GM12878 (cell line): ENCODE results near the gene MBOAT7. TPM values are rescaled to one million over a fixed set of nuclear protein-coding genes. Genes with fewer than 3 reads are reported as not detected.
A peak's percentile ranks its signal among the peaks of the same experiment; 100 is the strongest.

Experiments
- ATAC-seq: fragments of 200-7000 bp; cut with Tn5 transposase; 3 replicates; pipeline ENCODE4 v1.9.1; 2020; ENCODE audit warnings: mild to moderate bottlenecking, moderate library complexity
- BruUV-seq: library from RNA; stranded (reverse); fragments of 400-500 nt; replicated peaks from 2 replicates; lab custom pipeline; 2021; lab: Mats Ljungman, UMichigan
- CTCF ChIA-PET: fragments of 300-600 bp; sonication (Branson Sonifier 250); formaldehyde crosslinking; extraction: SDS; loops from one replicate; lab custom pipeline; 2021; ENCODE audit warnings: inconsistent platforms; lab: Yijun Ruan, JAX
- POLR2A ChIA-PET: fragments of 350-600 bp; formaldehyde crosslinking; extraction: SDS; loops from one replicate; lab custom pipeline; 2021; ENCODE audit warnings: inconsistent platforms; lab: Charles Lee
- RAD21 ChIA-PET: fragments of 300-600 bp; sonication (Branson Sonifier 250); formaldehyde crosslinking; loops from one replicate; lab custom pipeline; 2023; ENCODE audit warnings: antibody characterized with exemption; ENCODE audit not compliant: unreplicated experiment; lab: Charles Lee
- SMC1A ChIA-PET: fragments of 300-600 bp; sonication (Branson Sonifier 250); formaldehyde crosslinking; loops from one replicate; lab custom pipeline; 2023; ENCODE audit not compliant: unreplicated experiment, uncharacterized antibody; lab: Charles Lee
- DNase-seq: peaks from one replicate; pipeline ENCODE4 v3.0.0-alpha.2; 2011; ENCODE audit warnings: low read depth, low spot score
- FAIRE-seq: peaks from 3 replicates; lab custom pipeline; 2011; peaks lifted over from hg19 to GRCh38; lab: Jason Lieb, UNC
- H2AFZ ChIP-seq: 2 replicates; pipeline ENCODE4 v1.6.0; 2011; ENCODE audit warnings: low read depth, low read length, control low read depth; ENCODE audit not compliant: control insufficient read depth
- H3K27ac ChIP-seq: 2 replicates; pipeline ENCODE4 v1.5.1; 2011; ENCODE audit warnings: control low read depth; ENCODE audit not compliant: control insufficient read depth, insufficient read depth
- H3K27me3 ChIP-seq, 2 experiments: replicated peaks in 1 of 2; 2 replicates each; pipeline versions ENCODE4 v1.6.0 to v1.6.1; 2011; ENCODE audit warnings: low read length in 1 of 2; ENCODE audit not compliant: control insufficient read depth in 2 of 2, insufficient read depth in 2 of 2
- H3K36me3 ChIP-seq, 2 experiments: 2 replicates each; pipeline ENCODE4 v1.5.1; 2011; ENCODE audit warnings: low read length in 1 of 2; ENCODE audit not compliant: control insufficient read depth in 2 of 2, insufficient read depth in 2 of 2
- H3K4me1 ChIP-seq: 2 replicates; pipeline ENCODE4 v1.6.1; 2011; ENCODE audit warnings: mild to moderate bottlenecking, low read length, moderate library complexity, mixed read lengths; ENCODE audit not compliant: control insufficient read depth, insufficient read depth
- H3K4me2 ChIP-seq: 2 replicates; pipeline ENCODE4 v1.6.0; 2011; ENCODE audit warnings: control low read depth; ENCODE audit not compliant: control insufficient read depth, insufficient read depth
- H3K4me3 ChIP-seq: fragments of 200-600 bp; sonication (generic); 2 replicates; pipeline ENCODE4 v1.5.1; 2016
- H3K79me2 ChIP-seq: 2 replicates; pipeline ENCODE4 v1.6.0; 2011; ENCODE audit warnings: low read length; ENCODE audit not compliant: control insufficient read depth, insufficient read depth
- H3K9ac ChIP-seq: 2 replicates; pipeline ENCODE4 v1.8.0; 2011; ENCODE audit warnings: low read length, control low read depth, mixed read lengths; ENCODE audit not compliant: control insufficient read depth, insufficient read depth
- H3K9me3 ChIP-seq: replicated peaks from 3 replicates; pipeline ENCODE4 v1.5.1; 2011; ENCODE audit warnings: mild to moderate bottlenecking, low read length; ENCODE audit not compliant: control insufficient read depth, insufficient read depth
- H4K20me1 ChIP-seq: 2 replicates; pipeline ENCODE4 v1.6.0; 2011; ENCODE audit not compliant: control insufficient read depth, insufficient read depth
- CHD4 ChIP-seq: fragments of 200-600 bp; sonication (generic); IDR thresholded peaks from 2 replicates; pipeline ENCODE4 v1.6.1; 2016; ENCODE audit warnings: mild to moderate bottlenecking
- ETV6 ChIP-seq, 2 experiments: fragments of 450-650 bp in 1 of 2; IDR thresholded peaks in 1 of 2; conservative IDR thresholded peaks in 1 of 2; 2 replicates each; pipeline ENCODE4 v1.6.1; 2014; ENCODE audit warnings: antibody characterized with exemption in 1 of 2, borderline replicate concordance in 1 of 2, low read depth in 1 of 2, mild to moderate bottlenecking in 1 of 2, moderate library complexity in 1 of 2
- FOS ChIP-seq: IDR thresholded peaks from 3 replicates; pipeline ENCODE4 v1.6.1; 2011; ENCODE audit warnings: borderline replicate concordance; ENCODE audit not compliant: insufficient read length; ENCODE audit errors: extremely low read depth
- HDAC2 ChIP-seq: fragments of 200-600 bp; sonication (generic); IDR thresholded peaks from 2 replicates; pipeline ENCODE4 v1.6.1; 2017
- HDAC6 ChIP-seq: fragments of 200-600 bp; sonication (generic); IDR thresholded peaks from one replicate; pipeline ENCODE4 v1.8.0; 2017; ENCODE audit warnings: antibody characterized with exemption; ENCODE audit not compliant: unreplicated experiment
- IRF3 ChIP-seq: fragments of 450-650 bp; IDR thresholded peaks from 2 replicates; pipeline ENCODE4 v1.6.1; 2014; ENCODE audit warnings: mild to moderate bottlenecking
- PML ChIP-seq: IDR thresholded peaks from 2 replicates; pipeline ENCODE4 v1.6.1; 2012; ENCODE audit warnings: low read length, inconsistent platforms
- POLR2A ChIP-seq: IDR thresholded peaks from 2 replicates; pipeline ENCODE4 v1.6.1; 2011; ENCODE audit warnings: low read depth, mild to moderate bottlenecking, low read length
- RUNX3 ChIP-seq: IDR thresholded peaks from 2 replicates; pipeline ENCODE4 v1.6.1; 2012; ENCODE audit warnings: low read length, inconsistent platforms
- SP1 ChIP-seq: IDR thresholded peaks from one replicate; pipeline ENCODE4 v1.6.1; 2011; ENCODE audit warnings: low read depth, low read length
- SRF ChIP-seq, 2 experiments: IDR thresholded peaks; 2 replicates each; pipeline ENCODE4 v1.6.1; 2011; ENCODE audit warnings: low read depth in 2 of 2, low read length in 2 of 2, mild to moderate bottlenecking in 1 of 2, moderate library complexity in 1 of 2
- TCF12 ChIP-seq: IDR thresholded peaks from 2 replicates; pipeline ENCODE4 v1.6.1; 2011; ENCODE audit warnings: low read depth, mild to moderate bottlenecking, low read length
- WGBS: methylation state at CpG from one replicate; pipeline ENCODE4 v1.1.6; 2016; ENCODE audit warnings: low lambda C conversion rate; ENCODE audit not compliant: insufficient replicate concordance, insufficient coverage; ENCODE audit errors: missing lambda C conversion rate; 5-methylcytosine and 5-hydroxymethylcytosine counted together
- in situ Hi-C: fragments of 300-500 bp; cut with MboI; formaldehyde crosslinking; loops from 9 replicates; pipeline ENCODE4 v1.14.3; 2018; ENCODE audit warnings: mixed read lengths
- intact Hi-C: fragments of 100-400 bp; cut with micrococcal nuclease; formaldehyde crosslinking; loops from one replicate; pipeline ENCODE4 v1.14.2; 2022; ENCODE audit not compliant: unreplicated experiment
- polyA plus RNA-seq, 11 experiments: library from polyadenylated mRNA; depleted of rRNA in 4 of 11; unstranded in 6 of 11; stranded (reverse) in 5 of 11; fragments of >200 nt; fragmentation: Nextera tagmentation in 4 of 11; fragmentation: Illumina TruSeq in 1 of 11; extraction: Ambion mirVana in 4 of 11; extraction: Trizol in 1 of 11; gene quantifications; 1 replicate in 1 of 11; 2 replicates in 10 of 11; pipeline versions ENCODE4 v1.2.1 to v1.2.3, GENCODE V29; 2011 to 2016; ENCODE audit warnings: inconsistent platforms in 2 of 11, missing spikeins in 2 of 11, low read depth in 1 of 11
- total RNA-seq, 4 experiments: library from RNA; depleted of rRNA in 3 of 4; stranded (reverse); fragments of >200 nt in 3 of 4; fragmentation: Illumina TruSeq in 1 of 4; extraction: Trizol in 1 of 4; gene quantifications; 2 replicates each; pipeline versions ENCODE4 v1.2.1 to v1.2.3, GENCODE V29; 2013 to 2021
- TF ChIP-seq, protein P1 (sequence below): fragments of 450-650 bp; IDR thresholded peaks from 2 replicates; pipeline ENCODE4 v1.6.1; 2018; ENCODE audit warnings: borderline replicate concordance, mild to moderate bottlenecking; ENCODE audit not compliant: partially characterized antibody

Gene MBOAT7
- total and polyA plus RNA-seq, 10 of the 15 experiments (the other 5 are each of a cell fraction or from before 2014, with no cell fraction given), result 0.69 to 44.5 (median 21.7) TPM

DNA sequence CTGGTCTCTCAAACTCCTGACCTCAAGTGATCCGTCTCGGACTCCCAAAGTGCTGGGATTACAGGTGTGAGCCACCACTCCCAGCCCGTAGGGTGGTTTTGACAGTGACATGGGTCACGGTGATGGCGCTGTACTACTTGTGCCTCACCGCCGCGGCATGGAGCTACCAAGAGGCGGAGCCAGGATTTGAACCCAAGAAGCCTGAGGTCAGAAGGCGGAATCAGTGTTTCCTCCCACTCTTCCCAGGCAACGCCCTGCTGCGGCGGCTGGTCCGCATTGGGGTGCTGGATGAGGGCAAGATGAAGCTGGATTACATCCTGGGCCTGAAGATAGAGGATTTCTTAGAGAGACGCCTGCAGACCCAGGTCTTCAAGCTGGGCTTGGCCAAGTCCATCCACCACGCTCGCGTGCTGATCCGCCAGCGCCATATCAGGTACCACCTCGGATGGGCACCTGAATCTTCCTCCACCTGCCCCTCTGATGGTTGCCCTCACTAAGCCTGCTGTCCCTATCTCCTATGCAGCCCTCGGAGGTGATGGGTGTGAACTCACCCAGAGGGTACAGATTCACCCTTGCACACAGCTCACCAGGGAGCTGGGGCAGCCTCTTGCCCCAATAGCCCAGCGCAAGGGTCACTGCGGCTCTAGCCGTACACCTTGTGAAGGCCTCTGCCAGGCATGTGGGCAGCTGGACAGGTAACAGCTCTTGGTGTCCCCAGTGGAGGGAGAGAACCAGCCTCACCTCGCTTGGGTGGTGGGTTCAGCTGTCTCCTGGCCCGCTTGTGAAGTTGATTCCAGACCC, 16.9 kb upstream of the MBOAT7 start:
- no peak for TF ChIP-seq RUNX3
- no peak for TF ChIP-seq ETV6 (conservative IDR thresholded peaks at IDR 0.05 in 1 of 2, IDR thresholded peaks at IDR 0.05 in 1 of 2; ENCODE audit: borderline replicate concordance in 1 of 2, low read depth in 1 of 2)
- TF ChIP-seq, protein P1, sequence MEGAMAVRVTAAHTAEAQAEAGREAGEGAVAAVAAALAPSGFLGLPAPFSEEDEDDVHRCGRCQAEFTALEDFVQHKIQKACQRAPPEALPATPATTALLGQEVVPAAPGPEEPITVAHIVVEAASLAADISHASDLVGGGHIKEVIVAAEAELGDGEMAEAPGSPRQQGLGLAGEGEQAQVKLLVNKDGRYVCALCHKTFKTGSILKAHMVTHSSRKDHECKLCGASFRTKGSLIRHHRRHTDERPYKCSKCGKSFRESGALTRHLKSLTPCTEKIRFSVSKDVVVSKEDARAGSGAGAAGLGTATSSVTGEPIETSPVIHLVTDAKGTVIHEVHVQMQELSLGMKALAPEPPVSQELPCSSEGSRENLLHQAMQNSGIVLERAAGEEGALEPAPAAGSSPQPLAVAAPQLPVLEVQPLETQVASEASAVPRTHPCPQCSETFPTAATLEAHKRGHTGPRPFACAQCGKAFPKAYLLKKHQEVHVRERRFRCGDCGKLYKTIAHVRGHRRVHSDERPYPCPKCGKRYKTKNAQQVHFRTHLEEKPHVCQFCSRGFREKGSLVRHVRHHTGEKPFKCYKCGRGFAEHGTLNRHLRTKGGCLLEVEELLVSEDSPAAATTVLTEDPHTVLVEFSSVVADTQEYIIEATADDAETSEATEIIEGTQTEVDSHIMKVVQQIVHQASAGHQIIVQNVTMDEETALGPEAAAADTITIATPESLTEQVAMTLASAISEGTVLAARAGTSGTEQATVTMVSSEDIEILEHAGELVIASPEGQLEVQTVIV, result no peak
- no peak for TF ChIP-seq POLR2A
- TF ChIP-seq CHD4, result no peak
- TF ChIP-seq SP1, result no peak
- TF ChIP-seq FOS, result no peak
- TF ChIP-seq IRF3, result no peak
- no peak for TF ChIP-seq PML
- TF ChIP-seq HDAC6, result no peak
- no peak for TF ChIP-seq SRF (IDR thresholded peaks at IDR 0.05; ENCODE audit: low read depth in 2 of 2, low read length in 2 of 2)
- no peak for TF ChIP-seq TCF12
- TF ChIP-seq HDAC2, result no peak
- H3K79me2 ChIP-seq, result peaks cover 54% of the 10 kb centered on the region
- H2AFZ ChIP-seq, result no peak overlapping the region
- peaks cover 25 to 34% of the 10 kb centered on the region in 2 experiments for H3K36me3 ChIP-seq
- ChIA-PET POLR2A (interaction anchor here (7.7 kb wide), 1 partner anchor 16 kb away, joined by 100 read pairs; the partner anchor contains the start of genes MBOAT7 and TSEN34), CTCF (interaction anchor here (0.8 to 1.1 kb wide), 3 partner anchors 20 to 184 kb away, joined by 3 to 4 read pairs (median 3); no protein-coding TSS in a partner anchor), RAD21 (no interaction called here), SMC1A (interaction anchor here (1.0 kb wide), 1 partner anchor 16 kb away, joined by 4 read pairs; the partner anchor contains the start of gene TSEN34)
- no peak for FAIRE-seq
- in situ Hi-C loops, result no loop called here
- intact Hi-C loops, result no loop called here
- H3K9me3 ChIP-seq, result no peaks in the 10 kb centered on the region
- no TSS peak for BruUV-seq
- 94% methylated on average over 27 of the region's 27 CpGs for WGBS
- DNase-seq, result no peak
- H3K9ac ChIP-seq, result no peak overlapping the region
- H4K20me1 ChIP-seq, result peaks cover 23% of the 10 kb centered on the region
- H3K27ac ChIP-seq, result no peak overlapping the region
- H3K4me3 ChIP-seq, result peak overlapping the region; percentile 1; the same call in 1 of the 2 replicates
- peaks cover 66% of the 10 kb centered on the region for H3K4me1 ChIP-seq
- H3K27me3 ChIP-seq, result no peaks in the 10 kb centered on the region
- ATAC-seq, result no peak
- H3K4me2 ChIP-seq, result peak overlapping the region; percentile 91
